HG03521 (cell line): ENCODE data around the gene BCO2.
"Not testable (repeated sequence)": the region's sequence is repeated elsewhere in the genome, so short reads cannot be mapped to it uniquely, and the experiment has no call there.

Experiments used
- ATAC-seq: cut with Tn5 transposase; IDR thresholded peaks from one replicate; pipeline ENCODE4 v1.9.1; 2021; ENCODE audit warnings: mild to moderate bottlenecking, moderate library complexity; ENCODE audit not compliant: unreplicated experiment

The BCO2 gene

GRCh38 chr11:112166562-112166961 lies 8.8 kb upstream of the BCO2 start:
- no peak for ATAC-seq

- no peak for ATAC-seq
Measured at GRCh38 chr11:112167145-112167544, 8.2 kb upstream of the BCO2 start, which contains the start of gene TEX12. TEX12 (plus strand) TSS chr11:112167372; CDS start chr11:112169269, 1,897 bp downstream.

- no peak for ATAC-seq
Measured at GRCh38 chr11:112172362-112172994, 2.8 kb upstream of the BCO2 start.

GRCh38 chr11:112173152-112173551 lies 2.2 kb upstream of the BCO2 start:
- no peak for ATAC-seq

- ATAC-seq = no peak
Measured at GRCh38 chr11:112175599-112175952, 264 bp downstream of the BCO2 start.

- ATAC-seq = no peak
Measured at GRCh38 chr11:112176077-112176476, 765 bp downstream of the BCO2 start.

GRCh38 chr11:112177589-112177988 lies 2.3 kb downstream of the BCO2 start:
- no peak for ATAC-seq

- ATAC-seq = no peak
Measured at GRCh38 chr11:112178428-112178827, 3.1 kb downstream of the BCO2 start.

GRCh38 chr11:112178936-112179335 lies 3.6 kb downstream of the BCO2 start:
- no peak for ATAC-seq

GRCh38 chr11:112179601-112180000 lies 4.3 kb downstream of the BCO2 start:
- no peak for ATAC-seq

GRCh38 chr11:112182867-112183266 lies 7.6 kb downstream of the BCO2 start:
- no peak for ATAC-seq

GRCh38 chr11:112185883-112186282 lies 10.6 kb downstream of the BCO2 start:
- no peak for ATAC-seq

GRCh38 chr11:112186304-112186703 lies 11.0 kb downstream of the BCO2 start:
- no peak for ATAC-seq

- not testable (repeated sequence) for ATAC-seq
Measured at GRCh38 chr11:112195113-112195512, 19.8 kb downstream of the BCO2 start.

GRCh38 chr11:112195951-112196351 lies 20.6 kb downstream of the BCO2 start:
- ATAC-seq = no peak

- ATAC-seq = no peak
Measured at GRCh38 chr11:112196519-112197087, 21.3 kb downstream of the BCO2 start.

- not testable (repeated sequence) for ATAC-seq
Measured at GRCh38 chr11:112199101-112199500, 23.8 kb downstream of the BCO2 start.

GRCh38 chr11:112200252-112200651 lies 24.9 kb downstream of the BCO2 start:
- no peak for ATAC-seq

GRCh38 chr11:112206071-112206470 lies 30.8 kb downstream of the BCO2 start:
- ATAC-seq = no peak

GRCh38 chr11:112210890-112211289 lies 35.6 kb downstream of the BCO2 start:
- ATAC-seq = no peak

- no peak for ATAC-seq
Measured at GRCh38 chr11:112211536-112211935, 36.2 kb downstream of the BCO2 start.

- ATAC-seq = no peak
Measured at GRCh38 chr11:112212290-112212689, 37.0 kb downstream of the BCO2 start.

- ATAC-seq = no peak
Measured at GRCh38 chr11:112212710-112213109, 37.4 kb downstream of the BCO2 start.
